Measurements from ENCODE around the gene RGS9. TPM values are rescaled to one million over a fixed set of nuclear protein-coding genes. Genes with fewer than 3 reads are reported as not detected.

Gene RGS9
- total and polyA plus RNA-seq, 2 experiments from 2014 or later, result 12.8 to 29.6 TPM

Small RNA genes within 50 kb of the gene (small RNA-seq; reads per million reads assigned to genes)
- gene AC060771.1 (ENCODE audit: low replicate concordance), result not detected

Other genes starting within 250 kb of the RGS9 start
- gene LRRC37A3, start 217.9 kb upstream of the RGS9 start, total RNA-seq (2014; rRNA removed; shearing (Covaris generic)), result 5.6 and 7.3 TPM in 2 replicates
- 3.5 and 3.9 TPM in 2 replicates for gene LRRC37A3, start 217.9 kb upstream of the RGS9 start, polyA plus RNA-seq (2016; fragmentation: Nextera tagmentation; extraction: Ambion mirVana)
- 88.1 and 95.5 TPM in 2 replicates for gene GNA13, start 80.6 kb upstream of the RGS9 start, total RNA-seq (2014; rRNA removed; shearing (Covaris generic))
- 19.0 and 20.2 TPM in 2 replicates for gene GNA13, start 80.6 kb upstream of the RGS9 start, polyA plus RNA-seq (2016; fragmentation: Nextera tagmentation; extraction: Ambion mirVana)